Astrocyte (in vitro differentiated cells and primary cell): Measurements from ENCODE around the gene FAM193B. TPM values are rescaled to one million over a fixed set of nuclear protein-coding genes. Genes with fewer than 3 reads are reported as not detected.

ENCODE experiments used
- DNase-seq: peaks from one replicate; pipeline ENCODE4 v3.0.0-alpha.2; 2010; ENCODE audit warnings: low read depth
- FAIRE-seq: peaks from 2 replicates; lab custom pipeline; 2011; peaks lifted over from hg19 to GRCh38; lab: Jason Lieb, UNC
- H2AFZ ChIP-seq: 2 replicates; pipeline ENCODE4 v1.6.0; 2012; ENCODE audit warnings: low read depth, low read length, inconsistent platforms
- H3K27ac ChIP-seq: 2 replicates; pipeline ENCODE4 v1.5.1; 2011; ENCODE audit warnings: low read depth, low read length, inconsistent platforms
- H3K27me3 ChIP-seq: 2 replicates; pipeline ENCODE4 v1.6.0; 2011; ENCODE audit warnings: low read length, inconsistent platforms; ENCODE audit not compliant: insufficient read depth
- H3K36me3 ChIP-seq: 2 replicates; pipeline ENCODE4 v1.5.1; 2011; ENCODE audit warnings: low read length, inconsistent platforms; ENCODE audit not compliant: insufficient read depth
- H3K4me1 ChIP-seq: 2 replicates; pipeline ENCODE4 v1.5.1; 2011; ENCODE audit warnings: low read length, inconsistent platforms; ENCODE audit not compliant: insufficient read depth
- H3K4me2 ChIP-seq: 2 replicates; pipeline ENCODE4 v1.6.0; 2012; ENCODE audit warnings: low read length, inconsistent platforms
- H3K4me3 ChIP-seq: 2 replicates; pipeline ENCODE4 v1.5.1; 2011; ENCODE audit warnings: low read depth, mild to moderate bottlenecking, low read length, inconsistent platforms; ENCODE audit not compliant: insufficient read depth
- H3K79me2 ChIP-seq: 2 replicates; pipeline ENCODE4 v1.6.0; 2012; ENCODE audit warnings: mild to moderate bottlenecking, low read length, inconsistent platforms; ENCODE audit not compliant: insufficient read depth
- H3K9ac ChIP-seq: 2 replicates; pipeline ENCODE4 v1.6.0; 2012; ENCODE audit warnings: mild to moderate bottlenecking, low read length, inconsistent platforms
- H3K9me3 ChIP-seq: 2 replicates; pipeline ENCODE4 v1.5.1; 2012; ENCODE audit warnings: low read depth, mild to moderate bottlenecking, low read length, inconsistent platforms; ENCODE audit not compliant: insufficient read depth
- H4K20me1 ChIP-seq: 2 replicates; pipeline ENCODE4 v1.6.0; 2012; ENCODE audit warnings: low read length, inconsistent platforms; ENCODE audit not compliant: insufficient read depth
- H3K27ac Mint-ChIP-seq: one replicate; pipeline ENCODE4 v1.8.0; 2021; ENCODE audit warnings: mild to moderate bottlenecking, mixed read lengths; ENCODE audit not compliant: unreplicated experiment
- H3K27me3 Mint-ChIP-seq: one replicate; pipeline ENCODE4 v1.8.0; 2021; ENCODE audit warnings: low read depth, mixed read lengths; ENCODE audit not compliant: unreplicated experiment
- H3K36me3 Mint-ChIP-seq: one replicate; pipeline ENCODE4 v1.8.0; 2021; ENCODE audit warnings: low read depth, mixed read lengths; ENCODE audit not compliant: unreplicated experiment
- H3K4me1 Mint-ChIP-seq: one replicate; pipeline ENCODE4 v1.8.0; 2021; ENCODE audit warnings: low read depth, mixed read lengths; ENCODE audit not compliant: unreplicated experiment
- H3K4me3 Mint-ChIP-seq: one replicate; pipeline ENCODE4 v1.8.0; 2021; ENCODE audit warnings: mild to moderate bottlenecking, moderate library complexity, mixed read lengths; ENCODE audit not compliant: unreplicated experiment
- H3K9me3 Mint-ChIP-seq: one replicate; pipeline ENCODE4 v1.8.0; 2021; ENCODE audit warnings: mild to moderate bottlenecking, mixed read lengths; ENCODE audit not compliant: unreplicated experiment
- CTCF ChIP-seq: IDR thresholded peaks from 2 replicates; pipeline ENCODE4 v1.5.1; 2011; ENCODE audit warnings: low read depth, mild to moderate bottlenecking, inconsistent platforms, low read length, moderate library complexity; ENCODE audit not compliant: insufficient read depth
- EZH2 ChIP-seq: IDR thresholded peaks from 2 replicates; pipeline ENCODE4 v1.6.1; 2012; ENCODE audit warnings: mild to moderate bottlenecking, low read length, inconsistent platforms; ENCODE audit not compliant: insufficient read depth
- total RNA-seq: library from RNA; stranded (reverse); gene quantifications from 2 replicates; pipeline ENCODE4 v1.2.1, GENCODE V29; 2021

The FAM193B gene
- total RNA-seq, 1 donor from 2014 or later: 48.3 TPM

DNA sequence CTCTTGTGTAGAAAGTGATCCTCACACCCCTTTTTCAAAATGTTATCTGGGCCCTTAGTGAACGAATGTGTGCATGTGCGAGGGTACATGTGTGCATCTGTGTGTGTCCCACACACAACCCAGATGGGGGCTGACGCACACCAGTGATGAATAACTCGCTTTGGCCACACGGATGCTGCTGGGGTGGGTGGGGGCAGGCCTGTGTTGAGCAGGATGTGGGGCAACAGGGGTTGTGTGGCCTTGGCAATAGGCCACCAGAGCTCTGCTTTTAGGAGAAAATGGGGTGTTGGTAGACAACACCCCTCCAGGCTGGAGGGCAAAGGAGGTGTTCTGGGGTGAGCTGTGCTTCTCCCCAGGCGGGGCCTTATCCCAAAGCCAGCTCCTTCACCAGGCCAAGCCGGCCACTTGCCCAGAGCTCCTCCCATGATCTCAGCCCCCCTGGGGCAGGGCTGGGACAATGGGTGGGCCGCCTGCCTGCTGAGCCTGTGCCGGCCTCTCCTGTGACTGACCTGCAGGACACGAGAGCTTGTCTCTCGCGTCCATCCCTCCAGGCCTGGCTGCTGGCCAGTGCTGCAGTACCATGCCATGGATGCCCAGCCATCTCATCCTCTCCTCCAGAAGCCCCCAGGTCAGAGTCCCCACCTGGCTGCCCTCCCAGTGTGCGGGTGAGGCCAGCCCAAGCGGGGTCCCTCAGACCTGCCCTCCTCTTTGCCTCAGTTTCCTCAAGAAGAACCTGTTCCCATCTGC, 82.6 kb downstream of the FAM193B start:
- Histone ChIP-seq H3K4me2 (peak overlapping the region; percentile 99), H3K79me2 (peaks cover 61% of the 10 kb centered on the region), H3K9me3 (no peaks in the 10 kb centered on the region), H3K9ac (peak overlapping the region; percentile 94), H3K4me3 (peak overlapping the region; percentile 75), H2AFZ (no peak overlapping the region), H3K27me3 (no peaks in the 10 kb centered on the region), H3K36me3 (peaks cover 19% of the 10 kb centered on the region), H3K4me1 (peaks cover 60% of the 10 kb centered on the region), H4K20me1 (peaks cover 68% of the 10 kb centered on the region), H3K27ac (peak overlapping the region; percentile 81)
- peak overlapping the region; percentile 88 for H3K4me3 Mint-ChIP-seq
- TF ChIP-seq EZH2 (no peak), CTCF (no peak)
- H3K9me3 Mint-ChIP-seq: no peaks in the 10 kb centered on the region
- H3K27ac Mint-ChIP-seq: peak overlapping the region; percentile 87
- H3K36me3 Mint-ChIP-seq: peaks cover 18% of the 10 kb centered on the region
- no peaks in the 10 kb centered on the region for H3K27me3 Mint-ChIP-seq
- FAIRE-seq (no peak), DNase-seq (peak; percentile 65)
- peaks cover 53% of the 10 kb centered on the region for H3K4me1 Mint-ChIP-seq

DNA sequence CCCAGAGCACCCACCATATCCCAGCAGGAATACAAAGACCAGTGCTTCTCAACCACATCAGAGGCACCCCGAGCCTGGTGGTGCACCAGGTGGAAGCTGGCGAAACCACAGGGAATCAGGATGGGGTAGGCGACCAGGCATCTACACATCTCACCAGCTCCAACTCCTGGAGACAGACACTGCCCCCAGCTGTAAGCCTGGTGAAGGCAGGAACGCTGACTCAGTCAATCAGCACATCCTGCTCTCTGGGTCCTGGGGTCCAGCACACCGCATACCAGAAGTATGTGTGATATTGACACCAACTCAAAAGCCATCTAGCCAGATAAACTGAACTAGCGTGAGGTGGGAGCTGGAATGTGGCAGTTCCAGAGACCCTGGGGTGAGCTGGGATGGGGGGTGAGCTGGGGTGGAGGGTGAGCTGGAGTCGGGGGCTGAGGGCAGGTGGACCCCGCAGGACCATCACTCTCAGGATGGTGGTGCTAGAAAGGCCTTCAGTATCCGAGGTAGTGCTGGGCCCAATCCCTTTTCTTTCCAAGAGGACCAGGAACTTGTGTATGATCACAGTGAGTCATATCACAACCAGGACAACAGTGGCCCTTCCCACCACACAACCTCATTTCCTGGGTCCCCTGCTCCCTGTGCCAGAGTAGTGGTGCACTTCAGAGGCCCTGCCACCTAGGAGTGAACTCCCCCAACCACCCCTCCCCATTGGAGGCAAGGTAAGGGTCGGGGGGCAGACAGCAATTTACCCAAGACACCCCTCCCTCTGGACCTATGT, 83.4 kb downstream of the FAM193B start:
- DNase-seq: peak; percentile 51
- Histone ChIP-seq H3K79me2 (peaks cover 69% of the 10 kb centered on the region), H2AFZ (no peak overlapping the region), H3K4me2 (peak overlapping the region; percentile 99), H3K4me3 (peak overlapping the region; percentile 75), H3K27ac (peak overlapping the region; percentile 81), H3K9ac (peak overlapping the region; percentile 94), H3K9me3 (no peaks in the 10 kb centered on the region), H3K4me1 (peaks cover 53% of the 10 kb centered on the region), H3K27me3 (no peaks in the 10 kb centered on the region), H3K36me3 (peaks cover 28% of the 10 kb centered on the region), H4K20me1 (peaks cover 73% of the 10 kb centered on the region)
- no peaks in the 10 kb centered on the region for H3K9me3 Mint-ChIP-seq
- peaks cover 49% of the 10 kb centered on the region for H3K4me1 Mint-ChIP-seq
- H3K36me3 Mint-ChIP-seq: peaks cover 18% of the 10 kb centered on the region
- FAIRE-seq: no peak
- TF ChIP-seq EZH2 (no peak), CTCF (no peak)
- no peaks in the 10 kb centered on the region for H3K27me3 Mint-ChIP-seq
- peak overlapping the region; percentile 88 for H3K4me3 Mint-ChIP-seq
- peak overlapping the region; percentile 87 for H3K27ac Mint-ChIP-seq

Other genes starting within 250 kb of the FAM193B start
- 2.3 and 2.8 TPM in 2 replicates for gene MXD3, start 242.7 kb downstream of the FAM193B start, total RNA-seq
- 103 and 106 TPM in 2 replicates for gene LMAN2, start 202.9 kb downstream of the FAM193B start, total RNA-seq
- 7.8 and 11.3 TPM in 2 replicates for gene RGS14, start 196.6 kb downstream of the FAM193B start, total RNA-seq
- not detected in 2 replicates for gene SLC34A1, start 170.1 kb downstream of the FAM193B start, total RNA-seq
- not detected in 2 replicates for gene PFN3, start 153.9 kb downstream of the FAM193B start, total RNA-seq
- 2.8 and 3.0 TPM in 2 replicates for gene F12, start 145.0 kb downstream of the FAM193B start, total RNA-seq
- gene GRK6, start 127.9 kb downstream of the FAM193B start, total RNA-seq: 19.7 and 25.9 TPM in 2 replicates
- 9.9 TPM in 2 replicates for gene PRR7, start 107.7 kb downstream of the FAM193B start, total RNA-seq
- 350 and 371 TPM in 2 replicates for gene DBN1, start 80.9 kb downstream of the FAM193B start, total RNA-seq
- 590 and 591 TPM in 2 replicates for gene PDLIM7, start 57.0 kb downstream of the FAM193B start, total RNA-seq
- gene DOK3, start 44.7 kb downstream of the FAM193B start, total RNA-seq: 15.6 and 16.3 TPM in 2 replicates
- 92.5 and 99.5 TPM in 2 replicates for gene DDX41, start 37.6 kb downstream of the FAM193B start, total RNA-seq
- gene TMED9, start 37.6 kb upstream of the FAM193B start, total RNA-seq: 372 and 402 TPM in 2 replicates
- 35.0 and 41.3 TPM in 2 replicates for gene B4GALT7, start 45.6 kb upstream of the FAM193B start, total RNA-seq
- not detected in 2 replicates for gene FAM153A, start 228.3 kb upstream of the FAM193B start, total RNA-seq